ENCODE results near the gene PRDX3.

The PRDX3 gene

GRCh38 chr10:119178372-119179119 is at the start of gene PRDX3:
Gene PRDX3 (minus strand): TSS chr10:119178812. CDS start chr10:119178790, 22 bp downstream.
- peak; percentile 80 for DNase-seq

DNA sequence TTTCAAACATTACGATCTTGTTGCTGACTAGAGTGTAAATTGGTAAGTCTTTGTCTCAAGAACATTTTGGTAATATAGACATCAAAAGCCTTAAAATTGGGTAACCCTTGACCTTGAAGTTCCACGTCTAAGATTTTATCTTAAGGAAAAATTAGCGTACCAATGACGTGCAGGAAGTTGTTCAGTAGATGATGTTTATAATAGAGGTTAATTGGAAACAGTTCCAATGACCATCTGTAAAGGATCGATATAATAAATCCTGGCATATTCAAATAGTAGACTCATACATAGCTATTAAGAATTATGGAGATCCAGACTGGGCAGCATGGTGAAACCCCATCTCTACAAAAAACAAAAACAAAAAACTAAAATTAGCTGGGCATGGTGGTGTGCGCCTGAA is 49.2 kb upstream of the PRDX3 start:
- DNase-seq, result no peak

- DNase-seq, result no peak
These were observed 46.6 kb upstream of the PRDX3 start for GRCh38 chr10:119225083-119225658.

DNA sequence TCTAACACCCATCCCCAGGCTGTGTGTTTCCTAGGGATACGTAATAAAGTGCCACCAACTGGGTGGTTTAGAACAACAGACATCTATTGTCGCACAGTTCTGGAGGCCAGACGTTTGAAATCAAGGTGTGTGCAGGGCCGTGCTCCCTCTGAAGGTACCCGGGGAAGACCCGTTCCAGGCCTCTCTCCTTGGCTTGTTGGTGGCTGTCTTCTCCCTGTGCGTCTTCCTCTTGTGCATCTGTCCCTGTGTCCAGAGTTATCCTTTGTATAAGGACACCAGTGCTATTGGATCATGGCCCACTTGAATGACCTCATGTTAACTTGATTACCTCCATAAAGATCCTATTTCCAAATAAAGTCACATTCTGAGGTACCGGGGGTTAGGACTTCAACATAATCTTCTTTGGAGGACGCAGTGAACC is 44.4 kb upstream of the PRDX3 start:
- no peak for DNase-seq

DNA sequence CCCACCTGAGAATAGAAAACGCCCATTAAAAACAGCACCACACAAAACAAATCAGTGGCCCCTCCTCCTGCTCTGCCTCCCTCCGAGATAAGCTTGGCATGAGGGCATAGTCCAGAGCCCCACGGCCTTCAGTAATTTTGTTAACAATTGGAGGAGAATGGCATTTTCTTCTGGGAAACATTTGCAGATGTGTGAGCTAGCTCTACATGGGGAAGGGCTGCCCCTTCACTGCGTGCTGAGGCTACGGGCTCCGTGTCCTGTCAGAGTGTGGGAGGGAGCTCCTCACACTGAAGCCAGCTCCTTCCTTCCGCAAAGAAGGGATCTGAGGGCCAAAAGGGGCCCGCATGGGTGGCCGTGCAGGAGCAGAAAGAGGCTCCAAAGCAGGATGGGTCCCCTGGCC is 43.9 kb upstream of the PRDX3 start:
- no peak for DNase-seq

- DNase-seq, result no peak
These were observed 43.1 kb upstream of the PRDX3 start for GRCh38 chr10:119221666-119222065.

DNA sequence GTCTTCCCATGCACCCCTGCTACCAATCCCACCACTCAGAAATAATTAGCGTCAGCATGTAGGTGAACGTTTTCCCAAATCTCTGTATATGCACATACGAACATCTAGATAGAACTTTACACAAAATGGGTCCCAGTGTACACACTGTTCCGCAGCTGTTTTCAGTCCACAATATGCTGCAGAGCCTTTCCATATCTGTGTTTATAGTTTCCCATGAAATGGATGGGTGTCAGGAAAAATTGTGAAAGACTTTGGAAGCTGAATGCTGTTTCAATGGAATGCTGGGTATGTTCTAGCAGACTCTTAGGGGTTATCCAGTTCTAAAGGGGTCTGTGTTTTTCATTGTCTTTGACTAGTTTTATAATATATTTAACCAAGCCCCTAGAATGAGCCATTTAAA is 42.6 kb upstream of the PRDX3 start:
- no peak for DNase-seq

- no peak for DNase-seq
These were observed 41.3 kb upstream of the PRDX3 start for GRCh38 chr10:119219871-119220270.

GRCh38 chr10:119217991-119218490 is 39.4 kb upstream of the PRDX3 start:
- no peak for DNase-seq

- no peak for DNase-seq
These were observed 38.8 kb upstream of the PRDX3 start for GRCh38 chr10:119217401-119217800.

GRCh38 chr10:119216127-119216526 is 37.5 kb upstream of the PRDX3 start:
- DNase-seq, result no peak

GRCh38 chr10:119215371-119215770 is 36.8 kb upstream of the PRDX3 start:
- no peak for DNase-seq

GRCh38 chr10:119211625-119212441 is 33.2 kb upstream of the PRDX3 start:
- DNase-seq, result no peak

GRCh38 chr10:119211176-119211575 is 32.6 kb upstream of the PRDX3 start:
- DNase-seq, result no peak

GRCh38 chr10:119210633-119211032 is 32.0 kb upstream of the PRDX3 start:
- no peak for DNase-seq

DNA sequence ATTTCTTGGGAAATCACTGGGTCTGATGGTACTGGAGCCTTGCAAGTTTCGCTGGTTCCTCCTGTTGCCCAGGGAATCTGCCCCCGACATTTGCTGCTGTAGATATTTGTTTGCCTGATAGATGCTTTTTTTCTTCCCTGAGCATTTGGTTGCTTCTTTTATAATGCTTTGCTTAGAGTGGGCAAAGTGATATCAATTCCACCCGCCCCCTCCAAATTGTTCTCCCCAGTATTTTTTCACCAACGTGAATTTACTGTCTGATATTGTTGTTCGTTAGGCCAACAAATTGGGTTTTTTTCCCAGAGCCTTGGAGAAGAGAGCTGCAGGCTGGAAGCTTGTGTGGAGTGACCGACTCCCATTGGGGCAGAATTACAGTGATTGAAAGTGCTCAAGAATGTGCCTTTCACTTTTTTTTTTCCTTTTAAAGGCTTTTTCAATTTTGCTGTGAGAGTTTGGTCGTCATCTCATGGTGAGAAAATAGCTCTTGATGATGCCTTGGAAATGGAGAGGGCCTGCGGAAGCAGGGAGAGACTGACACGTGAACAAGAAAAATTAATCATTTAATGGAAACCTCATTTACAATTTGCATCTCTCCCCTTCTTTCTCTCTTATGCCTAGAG is 31.2 kb upstream of the PRDX3 start:
- DNase-seq, result no peak

DNA sequence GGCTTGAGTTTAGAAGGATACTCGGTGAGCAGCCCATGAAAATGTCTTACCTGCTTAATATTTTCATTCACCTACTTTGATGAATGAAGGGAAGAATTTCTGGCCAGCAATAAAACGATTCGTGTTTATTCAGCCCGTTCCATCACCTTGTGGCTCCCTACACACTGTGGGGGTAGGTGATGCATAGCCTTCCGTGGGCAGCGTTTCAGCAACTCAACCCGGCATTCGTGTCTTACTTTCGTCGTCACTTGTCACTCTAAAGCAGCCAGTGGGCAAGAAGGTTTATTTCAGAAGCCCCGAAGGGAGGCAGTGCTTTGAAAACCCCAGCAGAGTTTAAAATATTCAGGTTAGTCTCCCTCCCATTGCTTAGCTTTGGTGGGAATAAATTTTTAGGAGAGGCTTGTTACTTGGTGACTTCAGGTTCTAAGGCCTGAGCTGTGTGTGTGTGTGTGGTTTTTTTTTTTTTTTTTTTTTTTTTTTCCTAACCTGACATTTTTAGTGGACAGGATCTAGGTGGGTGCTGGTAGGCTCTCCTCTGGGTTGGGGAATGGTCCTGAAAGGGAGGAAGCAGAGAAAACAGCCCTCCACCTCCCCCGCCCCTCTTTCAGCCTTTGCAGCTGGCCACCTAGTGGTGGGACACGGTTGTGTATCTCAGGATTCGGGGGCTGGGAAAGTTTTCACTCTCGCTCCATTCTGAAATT is 30.6 kb upstream of the PRDX3 start:
- DNase-seq, result no peak

GRCh38 chr10:119208553-119208940 is 29.9 kb upstream of the PRDX3 start:
- no peak for DNase-seq

DNA sequence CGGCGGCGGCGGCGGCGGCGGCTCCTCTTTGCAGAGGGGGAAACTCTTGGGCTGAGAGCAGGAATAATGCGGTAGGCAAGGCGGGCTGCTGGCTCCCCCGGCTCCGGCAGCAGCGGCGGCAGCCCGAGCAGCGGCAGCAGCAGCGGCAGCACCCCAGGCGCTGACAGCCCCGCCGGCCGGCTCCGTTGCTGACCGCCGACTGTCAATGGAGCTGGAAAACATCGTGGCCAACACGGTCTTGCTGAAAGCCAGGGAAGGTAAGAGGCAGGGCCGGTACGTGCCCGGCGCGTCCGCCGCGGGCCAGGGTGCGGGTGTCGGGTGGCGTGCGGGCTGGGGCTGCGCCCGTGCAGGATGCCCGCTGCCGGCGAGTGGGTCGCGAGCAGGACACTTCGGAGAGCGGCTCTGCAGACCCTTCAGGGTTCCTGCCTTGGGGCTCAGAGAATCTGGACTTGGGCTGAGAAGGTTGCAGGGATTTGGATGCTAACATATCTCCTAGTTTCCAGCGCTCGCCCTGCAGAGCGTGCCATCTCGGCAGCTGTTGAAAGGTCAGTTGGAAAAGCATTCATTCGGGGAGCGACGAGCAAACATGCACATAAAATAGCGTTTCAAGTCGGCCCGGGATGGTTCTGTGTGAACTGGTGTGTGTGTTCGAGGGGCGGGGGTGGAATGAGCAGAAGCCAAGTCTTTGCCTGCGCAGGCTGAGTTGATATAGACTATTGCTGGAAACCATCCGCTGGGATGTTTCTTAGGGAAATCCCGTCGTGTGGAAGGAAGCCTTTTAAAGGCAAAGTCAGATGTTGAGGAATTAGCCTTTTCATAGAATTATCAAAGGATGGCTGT is 29.3 kb upstream of the PRDX3 start:
- no peak for DNase-seq

DNA sequence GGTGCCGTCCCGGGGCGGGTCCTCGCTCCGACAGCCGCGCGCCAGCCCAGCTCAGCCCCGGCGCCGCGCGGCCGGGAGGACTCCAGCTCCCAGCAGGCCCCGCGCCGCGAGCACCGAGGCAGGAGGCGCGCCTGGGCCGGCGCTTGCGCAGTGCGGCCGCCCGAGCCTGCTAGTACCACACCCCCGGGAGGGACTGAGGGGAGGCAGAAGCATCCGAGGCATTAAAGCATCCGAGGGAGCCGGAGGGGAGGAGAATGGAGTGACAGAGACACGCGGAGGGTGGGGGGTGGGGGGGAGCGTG is 28.7 kb upstream of the PRDX3 start, which contains the start of gene GRK5:
GRK5 (plus strand) TSS at position 206 of the 301 bp plus-strand sequence. CDS start 347 bp downstream, outside the sequence.
- DNase-seq, result peak; percentile 58

DNA sequence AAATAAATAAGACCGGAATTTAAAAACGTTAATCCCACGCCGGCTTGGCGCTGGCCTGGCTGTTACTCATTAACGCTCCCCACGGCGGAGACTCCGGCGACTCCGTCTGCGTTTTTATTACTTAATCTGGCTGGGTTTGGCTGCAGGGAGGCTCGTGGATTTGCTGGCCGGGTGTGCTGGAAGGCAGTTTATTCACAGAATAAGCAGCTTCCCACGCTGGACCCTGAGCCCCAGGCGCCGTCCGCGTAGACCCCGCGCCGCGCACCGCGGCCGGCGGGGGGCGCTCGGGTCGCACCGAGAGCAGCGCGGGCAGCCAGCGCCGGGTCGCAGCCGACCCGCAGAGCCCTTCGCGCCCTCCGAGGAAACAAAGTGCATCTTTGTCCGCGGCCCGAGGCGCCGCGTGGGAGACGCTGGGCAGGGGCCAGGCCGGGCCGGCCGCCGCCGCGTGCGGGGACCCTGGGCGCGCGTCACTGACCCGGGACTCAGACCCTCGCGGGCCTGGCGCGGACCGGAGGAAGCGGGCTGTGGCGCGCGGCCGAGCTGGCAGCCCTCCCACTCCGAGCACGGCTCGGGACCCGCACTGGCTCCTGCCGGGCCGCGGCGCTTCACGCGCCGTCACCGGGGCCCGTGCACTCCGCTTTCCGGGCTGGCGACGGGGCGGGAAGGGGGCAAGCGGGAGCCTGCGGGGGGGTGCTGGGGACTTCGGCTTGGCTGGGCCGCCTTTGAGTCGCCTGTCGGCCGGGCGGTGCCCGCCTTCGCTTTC is 28.2 kb upstream of the PRDX3 start:
- DNase-seq, result peak; percentile 12

Measured in DMS79 (cell line).